Measurements from ENCODE around the gene ECSCR. TPM values are rescaled to one million over a fixed set of nuclear protein-coding genes. Genes with fewer than 3 reads are reported as not detected.

ECSCR gene
- total and polyA plus RNA-seq, 2 donors (not counting 3 experiments of a cell fraction or from before 2014, with no cell fraction given) = 365 to 1,085 TPM

- BruUV-seq (replicated peaks) = TSS peak; percentile 70
- POLR2A ChIA-PET = interaction anchor here (0.5 to 1.5 kb wide), 8 partner anchors 9 to 1340 kb away, joined by 3 to 6 read pairs (median 4); partner anchors contain the start of genes ECSCR and STING1
- intact Hi-C loops (cut with micrococcal nuclease) = no loop called here
Observed at GRCh38 chr5:139439013-139439903, 23.3 kb downstream of the ECSCR start, which contains the start of gene DNAJC18. DNAJC18 (minus strand) TSS chr5:139439525; CDS start chr5:139439445, 80 bp downstream.

DNA sequence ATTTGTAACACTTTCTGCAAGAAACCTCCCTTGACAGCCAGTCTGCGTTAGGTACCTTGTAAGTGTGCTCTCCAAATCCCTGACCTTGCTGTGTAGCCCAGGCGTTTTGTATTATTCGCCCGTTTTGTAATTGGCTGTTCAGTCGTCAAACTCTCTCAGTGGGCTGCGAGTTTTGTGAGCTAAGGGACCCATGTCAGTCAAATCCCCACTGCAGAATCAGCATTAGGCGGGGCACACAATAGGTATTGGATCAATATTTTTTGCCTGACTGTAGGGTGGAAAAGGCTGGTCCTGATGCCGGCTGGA lies 23.9 kb downstream of the ECSCR start:
- no peak overlapping the region for H3K9ac ChIP-seq (replicated peaks; ENCODE audit: extremely low read depth, insufficient read depth, low read length)
- intact Hi-C loops (cut with micrococcal nuclease) (no loop called here), dilution Hi-C loops (cut with MboI; ENCODE audit: extremely low pct_ligation_motif_present, low sequenced_read_pairs) (no loop called here)
- no peaks in the 10 kb centered on the region for H3K27me3 ChIP-seq (ENCODE audit: control insufficient read depth in 2 of 2, insufficient read depth in 2 of 2, low read length in 2 of 2)
- FAIRE-seq = no peak
- no peaks in the 10 kb centered on the region for H4K20me1 ChIP-seq (replicated peaks; ENCODE audit: control insufficient read depth, extremely low read depth, insufficient read depth, low read length)
- H3K36me3 ChIP-seq (ENCODE audit: control insufficient read depth in 2 of 2, extremely low read depth in 1 of 2, insufficient read depth in 2 of 2, low read length in 2 of 2) = peaks cover 3 to 11% of the 10 kb centered on the region in 2 experiments
- no peaks in the 10 kb centered on the region for H3K9me3 ChIP-seq (replicated peaks; ENCODE audit: control insufficient read depth, insufficient read depth, low read length)
- ChIA-PET CTCF (interaction anchor here (1.3 to 1.5 kb wide), 3 partner anchors 15 to 75 kb away, joined by 3 to 12 read pairs (median 8); no protein-coding TSS in a partner anchor), POLR2A (interaction anchor here (0.7 to 1.5 kb wide), 5 partner anchors 9 to 75 kb away, joined by 3 to 6 read pairs (median 5); partner anchors contain the start of genes ECSCR and STING1)
- no TSS peak for BruUV-seq (replicated peaks)
- H3K9me1 ChIP-seq (replicated peaks; ENCODE audit: control insufficient read depth, extremely low read depth, insufficient read depth, low read length) = no peaks in the 10 kb centered on the region
- H3K4me1 ChIP-seq (ENCODE audit: control insufficient read depth, extremely low read depth, insufficient read depth, low read length) = peaks cover 23% of the 10 kb centered on the region
- no peaks in the 10 kb centered on the region for H3K79me2 ChIP-seq (ENCODE audit: control insufficient read depth, insufficient read depth, low read length)
- peak overlapping the region; percentile 46 for H3K4me2 ChIP-seq (ENCODE audit: insufficient read depth, low read length)
- no peak overlapping the region for H2AFZ ChIP-seq (ENCODE audit: low read depth, low read length)
- DNase-seq (ENCODE audit: low read depth, low spot score) = no peak
- no peak for TF ChIP-seq EZH2 (IDR thresholded peaks at IDR 0.05; ENCODE audit: borderline replicate concordance, low read depth, low read length, severe bottlenecking)
- TF ChIP-seq POLR2A (IDR thresholded peaks at IDR 0.05; ENCODE audit: low read depth, low read length) = no peak
- no peak for TF ChIP-seq FOS (IDR thresholded peaks at IDR 0.05; ENCODE audit: borderline replicate concordance, insufficient read depth, low read length)
- TF ChIP-seq POLR2AphosphoS5 (IDR thresholded peaks at IDR 0.05; ENCODE audit: insufficient read depth, low read depth, low read length) = no peak
- no peak for TF ChIP-seq MYC (IDR thresholded peaks at IDR 0.05; ENCODE audit: low read depth, low read length)
- TF ChIP-seq, protein P1, sequence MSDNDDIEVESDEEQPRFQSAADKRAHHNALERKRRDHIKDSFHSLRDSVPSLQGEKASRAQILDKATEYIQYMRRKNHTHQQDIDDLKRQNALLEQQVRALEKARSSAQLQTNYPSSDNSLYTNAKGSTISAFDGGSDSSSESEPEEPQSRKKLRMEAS (IDR thresholded peaks at IDR 0.05; ENCODE audit: insufficient read depth, insufficient read length) = no peak
- TF ChIP-seq CTCF (IDR thresholded peaks at IDR 0.05; ENCODE audit: extremely low read depth in 1 of 2, insufficient read depth in 1 of 2, low read depth in 1 of 2, low read length in 2 of 2) = no peak
- no peak for TF ChIP-seq JUN (IDR thresholded peaks at IDR 0.05; ENCODE audit: borderline replicate concordance, insufficient read depth, insufficient read length, low read depth)
- TF ChIP-seq GATA2 (IDR thresholded peaks at IDR 0.05; ENCODE audit: insufficient read depth, insufficient read length, low read depth, low read length) = no peak
- peak overlapping the region in 2 of 3 experiments; percentile 24 to 66 for H3K4me3 ChIP-seq (replicated peaks in 1 of 3; ENCODE audit: insufficient read depth in 1 of 3, low read depth in 1 of 3, low read length in 3 of 3)
- H3K27ac ChIP-seq (ENCODE audit: insufficient read depth, low read depth, low read length) = no peak overlapping the region

More at GRCh38 chr5:139439013-139439903, 23.3 kb downstream of the ECSCR start, which contains the start of gene DNAJC18:
- no peaks in the 10 kb centered on the region for H3K27me3 ChIP-seq (ENCODE audit: control insufficient read depth in 2 of 2, insufficient read depth in 2 of 2, low read length in 2 of 2)
- H3K9ac ChIP-seq (replicated peaks; ENCODE audit: extremely low read depth, insufficient read depth, low read length) = peak within 1 kb of the TSS; percentile 90
- peaks cover 29% of the 10 kb centered on the region for H3K4me1 ChIP-seq (ENCODE audit: control insufficient read depth, extremely low read depth, insufficient read depth, low read length)
- H3K27ac ChIP-seq (ENCODE audit: insufficient read depth, low read depth, low read length) = peak within 1 kb of the TSS; percentile 83
- TF ChIP-seq POLR2AphosphoS5 (IDR thresholded peaks at IDR 0.05; ENCODE audit: insufficient read depth, low read depth, low read length) (peak; percentile 65), MYC (IDR thresholded peaks at IDR 0.05; ENCODE audit: low read depth, low read length) (no peak), POLR2A (IDR thresholded peaks at IDR 0.05; ENCODE audit: low read depth, low read length) (peak; percentile 49)
- CTCF ChIA-PET = interaction anchor here (1.0 to 1.5 kb wide), 4 partner anchors 16 to 122 kb away, joined by 3 to 12 read pairs (median 6); partner anchors contain the start of gene UBE2D2
- peak within 1 kb of the TSS; percentile 57 for H3K4me2 ChIP-seq (ENCODE audit: insufficient read depth, low read length)
- H2AFZ ChIP-seq (ENCODE audit: low read depth, low read length) = peak within 1 kb of the TSS; percentile 44
- no peaks in the 10 kb centered on the region for H3K79me2 ChIP-seq (ENCODE audit: control insufficient read depth, insufficient read depth, low read length)
- no peaks in the 10 kb centered on the region for H3K9me1 ChIP-seq (replicated peaks; ENCODE audit: control insufficient read depth, extremely low read depth, insufficient read depth, low read length)
- DNase-seq (ENCODE audit: low read depth, low spot score) (peak; percentile 88), FAIRE-seq (peak; percentile 79)
- dilution Hi-C loops (cut with MboI; ENCODE audit: extremely low pct_ligation_motif_present, low sequenced_read_pairs) = no loop called here
- peak within 1 kb of the TSS; percentile 42 to 66 (median 54) for H3K4me3 ChIP-seq (replicated peaks in 1 of 3; ENCODE audit: insufficient read depth in 1 of 3, low read depth in 1 of 3, low read length in 3 of 3)
- peaks cover 3 to 11% of the 10 kb centered on the region in 2 experiments for H3K36me3 ChIP-seq (ENCODE audit: control insufficient read depth in 2 of 2, extremely low read depth in 1 of 2, insufficient read depth in 2 of 2, low read length in 2 of 2)
- no peaks in the 10 kb centered on the region for H4K20me1 ChIP-seq (replicated peaks; ENCODE audit: control insufficient read depth, extremely low read depth, insufficient read depth, low read length)
- no peaks in the 10 kb centered on the region for H3K9me3 ChIP-seq (replicated peaks; ENCODE audit: control insufficient read depth, insufficient read depth, low read length)
